Measurements from ENCODE around the gene KAT14.
"Not testable (repeated sequence)": the region's sequence is repeated elsewhere in the genome, so short reads cannot be mapped to it uniquely, and the experiment has no call there.

Gene KAT14

DNA sequence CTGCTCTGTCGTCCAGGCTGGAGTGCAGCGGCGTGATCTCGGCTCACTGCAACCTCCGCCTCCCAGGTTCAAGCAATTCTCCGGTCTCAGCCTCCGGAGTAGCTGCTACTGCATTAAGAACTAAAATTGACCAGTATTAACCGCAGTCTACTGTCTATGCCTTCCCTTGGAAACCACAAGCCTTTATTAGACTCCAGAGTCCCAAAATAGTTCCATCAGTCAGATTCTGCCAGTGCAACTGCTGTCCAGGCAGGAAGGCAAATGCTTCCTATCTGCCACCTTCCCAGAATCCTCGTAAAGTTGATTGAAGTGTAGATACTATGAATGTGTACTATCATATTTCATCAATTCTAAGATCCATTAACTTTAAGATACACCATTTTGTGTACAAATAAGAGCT, 16.7 kb downstream of the KAT14 start:
- no peak for DNase-seq (ENCODE audit: low spot score)

DNA sequence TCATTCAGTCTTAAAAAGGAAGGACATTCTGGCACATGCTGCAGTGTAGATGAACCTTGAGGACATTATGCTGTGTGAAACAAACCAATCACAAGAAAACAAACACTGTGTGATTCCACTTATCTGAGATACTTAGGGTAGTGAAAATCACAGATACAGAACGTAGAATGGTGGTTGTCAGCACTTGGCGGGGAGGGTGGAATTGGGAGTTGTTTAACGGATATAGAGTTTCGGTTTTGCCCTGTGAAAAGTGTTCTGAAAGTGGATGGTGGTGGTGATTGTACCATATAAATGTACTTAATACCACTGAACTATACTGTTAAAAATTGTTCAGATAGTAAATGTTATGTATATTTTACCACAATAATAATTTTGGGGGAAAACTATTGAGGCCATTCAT, 18.4 kb downstream of the KAT14 start:
- no peak for DNase-seq (ENCODE audit: low spot score)

DNA sequence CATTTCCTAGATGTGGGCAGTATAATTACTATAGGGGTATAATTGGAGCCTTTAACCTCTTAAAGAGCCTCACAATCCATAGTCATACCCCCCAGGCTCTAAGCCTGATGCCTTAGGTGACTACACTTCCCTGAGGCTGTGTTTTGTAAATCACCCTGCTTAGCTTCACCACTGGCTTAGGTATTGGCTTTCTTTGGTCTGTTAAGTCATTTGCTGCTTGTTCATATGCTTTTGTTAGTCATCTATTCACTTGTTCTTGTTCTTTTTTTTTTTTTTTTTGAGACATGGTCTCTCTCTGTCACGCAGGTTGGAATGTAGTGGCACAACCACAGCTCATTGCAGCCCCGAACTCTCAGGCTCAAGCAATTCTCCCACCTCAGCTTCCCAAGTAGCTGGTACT, 26.7 kb downstream of the KAT14 start:
- no peak for DNase-seq (ENCODE audit: low spot score)

DNA sequence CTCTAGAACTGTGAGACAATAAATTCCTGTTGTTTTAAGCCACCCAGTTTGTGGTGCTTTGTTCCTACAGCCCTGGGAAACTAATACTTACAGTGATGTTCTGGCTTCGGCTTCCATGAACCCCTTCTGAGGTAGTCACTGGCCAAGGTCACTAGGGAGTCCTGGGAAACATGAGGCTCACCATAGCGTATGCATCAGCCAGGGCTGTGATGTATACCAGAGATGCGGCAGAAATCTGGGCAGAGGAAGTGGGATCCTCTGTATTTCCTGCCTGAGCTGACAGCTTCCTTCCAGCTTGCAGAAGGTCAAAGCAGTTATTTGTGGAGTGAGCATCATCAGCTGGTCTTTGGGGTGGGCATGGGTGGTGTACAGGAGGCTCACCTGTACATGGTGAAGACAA, 27.9 kb downstream of the KAT14 start:
- no peak for DNase-seq (ENCODE audit: low spot score)

DNA sequence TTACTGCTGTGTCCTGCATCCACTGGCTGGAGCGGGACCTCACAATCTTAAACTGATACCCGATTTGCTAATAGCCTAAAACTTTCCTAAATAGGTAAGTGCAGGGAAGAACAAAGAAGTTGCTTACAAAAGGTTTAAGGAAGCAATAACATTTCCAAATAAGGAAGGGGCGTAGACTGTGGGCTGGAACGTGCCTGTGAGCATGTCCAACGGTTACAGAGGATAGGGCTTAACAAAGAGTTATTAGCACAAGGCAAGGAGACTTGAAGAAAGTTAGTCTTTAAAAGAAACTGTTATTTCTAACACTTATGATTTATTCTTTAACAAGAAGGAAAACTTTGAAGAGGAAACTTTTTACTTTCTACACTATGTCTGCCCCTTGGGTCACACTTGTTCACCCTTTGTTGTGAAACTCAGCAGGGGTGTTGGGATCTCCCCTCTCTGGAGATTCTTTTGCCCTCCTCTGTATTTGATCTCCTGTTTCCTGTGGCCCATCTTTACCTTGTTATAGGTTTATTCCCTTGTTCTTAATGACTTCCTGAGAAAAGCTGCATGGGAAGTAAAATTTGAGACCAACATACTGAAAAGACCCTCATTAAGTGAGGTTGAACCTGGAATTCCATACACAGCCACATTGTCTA, 28.7 kb downstream of the KAT14 start:
- no peak for DNase-seq (ENCODE audit: low spot score)

DNA sequence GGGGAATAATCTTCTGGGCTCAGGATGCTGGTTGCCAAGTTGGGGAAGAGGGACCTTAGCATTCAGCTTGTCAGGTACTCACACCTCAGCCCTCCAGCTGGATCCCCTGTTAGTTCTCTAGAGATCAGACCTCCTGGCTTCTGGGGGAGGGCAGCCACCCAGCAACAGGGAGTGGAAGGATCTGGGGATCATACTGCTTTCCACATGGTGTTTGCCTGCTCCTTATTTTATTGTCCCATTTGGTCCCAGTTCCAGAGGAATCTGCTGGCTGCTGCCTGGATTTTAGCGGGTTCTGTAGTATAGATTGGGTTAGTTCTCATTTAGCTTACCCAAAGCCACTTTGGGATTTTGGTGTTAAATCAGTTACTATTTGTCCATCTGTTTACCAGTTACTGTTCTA, 29.3 kb downstream of the KAT14 start:
- DNase-seq (ENCODE audit: low spot score), result no peak

DNA sequence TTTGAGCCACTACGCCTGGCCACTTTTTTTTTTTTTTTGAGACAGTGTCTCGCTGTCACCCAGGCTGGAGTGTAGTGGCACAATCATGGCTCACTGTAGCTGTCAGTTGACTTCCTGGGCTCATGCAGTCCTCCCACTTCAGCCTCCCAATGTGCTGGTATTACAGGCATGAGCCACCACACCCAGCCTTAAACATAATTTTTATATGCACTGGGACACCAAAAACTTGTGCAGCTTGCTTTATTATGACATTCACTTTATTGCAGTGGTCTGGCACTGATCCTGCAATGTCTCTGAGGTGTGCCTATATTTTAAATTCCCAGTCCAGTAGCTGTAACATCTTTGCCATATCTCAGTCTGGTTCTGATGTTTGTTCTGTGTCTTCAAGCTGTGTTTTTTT, 34.7 kb downstream of the KAT14 start:
- no peak for DNase-seq (ENCODE audit: low spot score)

DNA sequence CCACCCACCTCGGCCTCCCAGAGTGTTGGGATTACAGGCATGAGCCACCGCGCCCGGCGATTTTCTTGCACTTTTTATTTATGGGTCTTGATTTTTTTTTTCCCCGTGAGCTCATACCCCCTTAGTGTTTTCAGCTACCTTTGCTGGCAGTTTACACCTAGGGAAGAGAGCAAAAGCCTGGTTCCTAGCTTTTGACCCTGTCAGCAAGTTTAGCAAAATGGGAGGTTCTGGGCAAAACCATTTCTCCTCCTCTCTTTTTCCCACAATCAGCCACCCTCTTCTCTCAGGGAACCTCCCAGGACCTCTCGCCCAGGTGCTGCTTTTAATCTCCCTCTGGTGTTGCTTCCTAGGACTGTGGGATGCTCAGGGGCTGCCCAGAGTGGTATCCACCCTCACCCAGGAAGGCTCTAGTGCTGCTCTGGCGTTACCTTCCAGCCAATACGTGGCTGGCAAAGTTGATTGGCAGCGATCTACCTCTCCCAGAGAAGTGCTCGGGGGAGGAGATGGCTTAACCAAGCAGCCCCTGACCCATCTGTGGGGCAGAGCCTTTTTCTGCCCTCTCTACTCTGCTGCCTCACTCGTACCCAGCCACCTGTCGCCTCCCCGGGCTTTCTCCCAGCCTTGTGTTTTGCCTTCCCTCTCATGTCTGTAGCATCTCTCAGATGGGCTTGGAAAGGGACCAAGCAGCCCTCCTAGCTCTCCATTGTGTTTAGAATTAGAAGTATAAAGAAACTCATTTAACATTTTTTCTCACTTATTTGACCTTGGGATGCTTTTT, 37.4 kb downstream of the KAT14 start:
- DNase-seq (ENCODE audit: low spot score), result no peak

DNA sequence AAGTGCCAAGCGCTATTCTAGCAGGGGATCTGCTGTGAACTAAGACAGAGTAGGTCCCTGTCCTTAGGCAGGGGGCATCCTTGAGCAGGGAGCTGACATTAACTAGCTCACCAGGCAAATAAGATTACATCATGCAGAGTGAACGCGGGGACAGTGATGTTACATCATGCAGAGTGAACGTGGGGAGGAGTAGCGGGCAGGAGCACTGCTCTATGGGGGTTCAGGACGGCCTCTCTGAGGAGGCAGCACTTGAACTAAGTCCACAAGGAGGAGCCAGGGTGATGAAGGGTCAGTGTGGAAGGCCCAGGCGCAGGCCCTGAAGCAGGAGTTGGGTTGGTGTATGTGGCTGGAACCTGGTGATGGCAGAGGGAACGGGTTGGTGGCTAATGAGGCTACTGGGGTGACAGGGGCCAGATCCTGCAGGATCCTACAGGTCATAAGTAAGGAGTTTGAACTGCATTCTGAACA, 38.7 kb downstream of the KAT14 start:
- no peak for DNase-seq (ENCODE audit: low spot score)

DNA sequence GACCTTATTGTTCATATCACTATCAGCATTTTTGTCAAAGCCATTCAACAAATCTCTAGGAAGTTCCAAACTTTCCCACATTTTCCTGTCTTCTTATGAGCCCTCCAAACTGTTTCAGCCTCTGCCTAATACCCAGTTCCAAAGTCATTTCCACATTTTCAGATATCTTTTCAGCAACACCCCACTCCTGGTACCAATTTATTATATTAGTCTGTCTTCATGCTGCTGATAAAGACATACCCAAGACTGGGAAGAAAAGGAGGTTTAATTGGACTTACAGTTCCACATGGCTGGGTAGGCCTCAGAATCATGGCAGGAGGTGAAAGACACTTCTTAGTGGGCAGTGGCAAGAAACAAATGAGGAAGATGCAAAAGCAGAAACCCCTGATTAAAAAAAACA, 42.7 kb downstream of the KAT14 start:
- not testable (repeated sequence) for DNase-seq (ENCODE audit: low spot score)

DNA sequence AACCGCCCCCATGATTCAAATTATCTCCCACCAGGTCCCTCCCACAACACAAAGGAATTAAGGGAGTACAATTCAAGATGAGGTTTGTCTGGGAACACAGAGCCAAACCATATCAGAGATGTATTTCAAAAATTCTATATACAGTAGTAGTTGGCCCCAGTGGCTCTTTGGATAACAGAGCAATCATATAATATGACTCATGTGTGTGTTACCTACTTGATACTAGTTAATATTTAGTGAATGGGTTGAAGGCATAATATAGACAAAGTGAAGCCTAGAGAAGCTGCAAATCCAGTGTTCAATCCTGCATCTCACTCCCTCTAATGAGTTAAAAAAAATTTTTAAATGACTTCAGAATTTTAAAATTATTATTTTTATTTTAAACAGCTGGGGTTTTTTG, 43.2 kb downstream of the KAT14 start:
- no peak for DNase-seq (ENCODE audit: low spot score)

DNA sequence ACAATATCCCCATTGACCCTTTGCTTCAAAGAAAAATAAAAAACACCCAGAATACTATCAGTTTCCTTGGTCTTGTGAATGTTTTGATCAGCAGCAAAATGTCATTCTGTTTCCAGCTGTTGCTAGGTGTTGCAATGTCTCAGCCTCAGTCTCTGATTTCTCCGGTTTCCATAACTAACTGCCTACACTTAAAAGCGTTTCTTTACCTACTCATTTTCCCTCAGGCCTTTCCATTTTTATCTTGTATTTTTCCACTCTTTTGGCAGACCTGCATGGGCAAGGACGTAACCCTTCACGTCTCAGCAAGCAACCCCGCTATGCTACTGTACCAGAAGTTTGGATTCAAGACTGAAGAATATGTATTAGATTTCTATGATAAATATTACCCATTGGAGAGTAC, 49.4 kb downstream of the KAT14 start:
- no peak for DNase-seq (ENCODE audit: low spot score)

DNA sequence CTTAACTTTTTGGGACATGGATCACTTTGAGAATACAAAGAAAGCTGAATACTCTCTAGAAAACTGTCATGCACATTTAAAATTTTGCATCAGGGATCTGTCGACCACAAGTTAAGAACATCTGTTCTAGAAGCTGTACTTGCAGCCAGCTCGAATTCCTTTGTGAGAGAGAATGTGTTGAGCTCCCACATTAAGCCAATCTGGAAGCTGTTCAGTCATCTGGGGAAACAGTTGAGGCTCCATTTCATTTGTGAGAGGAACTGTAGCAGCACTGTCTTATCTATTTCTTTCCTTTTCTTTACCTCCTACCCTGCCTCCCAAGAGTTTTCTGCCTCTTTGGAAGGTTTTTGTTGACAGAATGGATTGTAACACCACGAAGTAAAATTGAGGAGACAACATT, 50.8 kb downstream of the KAT14 start:
- no peak for DNase-seq (ENCODE audit: low spot score)

DNA sequence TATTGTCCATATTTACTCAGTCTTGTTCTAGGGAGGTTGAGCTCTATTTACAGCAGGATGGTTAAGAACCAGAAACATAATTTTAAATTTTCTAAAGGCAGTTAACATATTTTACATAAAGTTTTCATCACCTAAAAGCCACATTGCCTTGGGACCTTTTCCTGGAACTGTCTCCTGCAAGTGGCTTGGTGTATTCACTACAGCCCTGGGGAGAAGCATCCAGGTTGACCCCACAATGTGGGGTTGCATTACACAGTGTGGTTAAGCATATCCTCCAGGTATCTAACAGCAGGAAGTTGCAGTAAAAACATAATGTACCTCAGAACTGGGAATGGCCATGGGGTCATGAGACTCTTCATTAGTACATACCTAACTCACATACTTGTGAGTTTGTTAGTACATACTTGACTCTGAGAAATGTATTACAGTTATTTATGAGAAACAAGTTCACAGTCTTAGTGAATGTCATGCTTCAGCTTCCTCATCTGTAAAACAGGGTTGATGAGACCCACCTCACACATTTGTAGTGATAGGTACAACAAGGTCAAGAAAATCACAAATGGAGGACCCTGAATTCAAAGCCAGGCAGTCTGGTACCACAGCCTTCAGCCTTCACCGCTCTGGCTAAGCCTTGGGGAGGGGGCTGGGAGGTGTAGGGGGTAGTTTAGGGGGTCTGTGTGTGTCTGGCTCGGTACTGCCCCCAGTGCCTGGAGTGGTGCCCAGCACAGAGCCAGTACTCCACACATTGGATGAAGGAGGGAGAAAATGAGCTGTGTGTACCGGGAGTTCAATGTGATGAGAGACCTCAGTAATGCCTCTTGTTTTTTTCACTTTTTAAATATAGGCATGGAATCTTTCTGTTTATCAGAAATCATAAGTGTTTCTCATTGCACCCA, 52.9 kb downstream of the KAT14 start:
- DNase-seq (ENCODE audit: low spot score), result no peak

DNA sequence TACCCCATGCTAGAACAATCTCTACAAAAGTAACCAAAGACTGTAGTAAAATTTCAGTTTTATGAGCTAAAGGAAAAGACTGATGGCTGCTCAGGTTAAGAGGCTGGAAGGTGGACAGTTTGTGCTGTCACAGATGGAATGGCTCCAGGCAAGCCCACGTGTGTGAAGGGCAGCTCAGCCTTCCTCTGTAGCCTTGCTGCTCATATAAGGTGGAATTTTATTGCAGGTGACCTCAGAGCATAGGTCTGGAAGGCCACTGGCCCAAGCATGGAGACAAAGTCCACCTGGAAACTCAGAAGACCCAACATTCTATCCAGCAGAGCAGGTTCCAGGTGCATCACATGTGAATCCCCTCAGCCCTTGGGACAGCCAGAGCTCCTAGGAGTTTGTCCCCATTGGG, 53.6 kb downstream of the KAT14 start:
- DNase-seq (ENCODE audit: low spot score), result no peak

DNA sequence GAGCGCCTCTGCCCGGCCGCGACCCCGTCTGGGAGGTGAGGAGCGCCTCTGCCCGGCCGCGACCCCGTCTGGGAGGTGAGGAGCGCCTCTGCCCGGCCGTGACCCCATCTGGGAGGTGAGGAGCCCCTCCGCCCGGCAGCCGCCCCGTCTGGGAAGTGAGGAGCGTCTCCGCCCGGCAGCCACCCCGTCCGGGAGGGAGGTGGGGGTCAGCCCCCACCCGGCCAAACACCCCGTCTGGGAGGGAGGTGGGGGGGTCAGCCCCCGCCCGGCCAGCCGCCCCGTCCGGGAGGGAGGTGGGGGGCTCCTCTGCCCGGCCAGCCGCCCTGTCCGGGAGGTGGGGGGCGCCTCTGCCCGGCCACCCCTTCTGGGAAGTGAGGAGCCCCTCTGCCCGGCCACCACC, 56.8 kb downstream of the KAT14 start:
- not testable (repeated sequence) for DNase-seq (ENCODE audit: low spot score)

DNA sequence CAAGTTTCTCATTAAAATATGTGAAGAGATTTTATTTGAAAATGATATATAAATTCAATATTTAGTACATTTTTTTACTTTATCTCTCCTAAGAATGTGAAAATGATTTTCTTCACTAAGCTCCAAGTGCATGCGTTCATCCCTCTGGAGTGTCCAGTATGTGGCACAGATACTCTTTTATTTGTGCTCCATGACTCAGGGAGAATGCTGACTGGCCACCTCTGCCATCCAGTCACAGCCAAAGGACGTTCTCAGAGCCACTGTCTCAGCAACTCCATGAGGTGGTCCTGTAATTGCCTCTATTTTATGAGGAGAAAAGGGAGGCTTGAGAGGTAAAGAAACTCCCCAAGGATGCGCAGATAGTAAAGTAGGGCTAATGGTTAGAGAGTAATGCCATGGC, 58.3 kb downstream of the KAT14 start:
- no peak for DNase-seq (ENCODE audit: low spot score)

DNA sequence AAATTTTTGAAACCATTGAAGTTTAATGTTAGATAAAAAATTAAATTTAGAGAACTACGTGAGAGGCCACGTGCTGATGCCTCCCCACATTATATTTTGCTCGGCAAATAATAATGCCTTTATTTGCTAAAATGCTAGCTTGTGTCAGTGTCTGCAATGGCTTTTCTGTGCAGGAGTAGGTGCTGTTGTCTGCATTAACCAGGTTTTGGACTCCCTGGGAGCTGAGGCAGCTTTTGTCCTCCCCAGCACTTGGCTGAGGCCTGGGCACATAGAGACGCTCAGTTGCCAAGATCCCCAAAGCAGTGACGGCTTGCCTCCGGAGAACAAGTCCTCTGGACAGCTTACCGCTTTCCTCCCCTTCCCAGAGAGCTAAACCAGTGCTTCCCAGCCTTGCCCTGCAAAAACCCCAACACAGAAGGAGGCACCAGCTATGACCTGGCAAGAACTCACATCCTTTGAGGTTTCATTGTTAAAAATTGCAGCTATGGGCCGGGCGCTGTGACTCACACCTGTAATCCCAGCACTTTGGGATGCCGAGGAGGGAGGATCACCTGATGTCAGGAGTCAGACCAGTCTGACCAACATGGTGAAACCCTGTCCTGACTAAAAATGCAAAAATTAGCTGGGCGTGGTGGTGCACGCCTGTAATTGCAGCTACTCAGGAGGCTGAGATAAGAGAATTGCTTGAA, 59.9 kb downstream of the KAT14 start:
- DNase-seq (ENCODE audit: low spot score), result no peak

DNA sequence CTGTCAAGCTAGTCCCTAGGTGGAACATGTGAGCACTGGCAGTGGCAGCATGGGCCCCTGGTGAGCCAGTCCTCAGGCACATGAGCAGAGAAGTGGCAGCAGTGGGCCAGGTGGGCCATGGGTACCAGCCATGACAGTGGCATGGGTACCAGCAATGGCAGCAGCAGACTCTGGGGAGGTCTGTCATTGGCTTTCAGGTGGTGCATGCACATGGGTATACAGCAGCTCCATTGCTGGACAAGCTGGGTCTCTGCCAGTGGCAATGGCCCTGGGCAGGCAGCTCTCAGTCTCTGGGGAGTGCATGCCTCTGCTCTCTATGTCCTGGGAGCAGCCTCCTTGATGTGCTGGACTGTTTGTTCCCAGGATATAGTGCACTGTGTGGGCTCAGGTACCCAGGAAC, 65.3 kb downstream of the KAT14 start:
- DNase-seq (ENCODE audit: low spot score), result no peak

DNA sequence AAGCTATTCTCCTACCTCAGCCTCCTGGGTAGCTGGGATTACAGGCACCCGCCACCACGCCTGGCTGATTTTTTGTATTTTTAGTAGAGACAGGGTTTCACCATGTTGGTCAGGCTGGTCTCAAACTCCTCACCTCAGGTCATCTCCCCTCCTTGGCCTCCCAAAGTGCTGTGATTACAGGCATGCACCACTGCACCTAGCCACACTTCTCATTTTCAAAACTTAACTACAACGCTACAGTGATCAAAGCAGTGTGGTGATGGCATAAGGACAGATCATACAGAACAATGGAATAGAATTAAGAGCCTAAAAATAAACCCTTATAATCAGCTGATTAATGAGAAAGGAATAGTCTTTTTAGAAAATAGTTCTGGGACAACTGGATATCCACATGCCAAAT, 66.0 kb downstream of the KAT14 start:
- DNase-seq (ENCODE audit: low spot score), result not testable (repeated sequence)

DNA sequence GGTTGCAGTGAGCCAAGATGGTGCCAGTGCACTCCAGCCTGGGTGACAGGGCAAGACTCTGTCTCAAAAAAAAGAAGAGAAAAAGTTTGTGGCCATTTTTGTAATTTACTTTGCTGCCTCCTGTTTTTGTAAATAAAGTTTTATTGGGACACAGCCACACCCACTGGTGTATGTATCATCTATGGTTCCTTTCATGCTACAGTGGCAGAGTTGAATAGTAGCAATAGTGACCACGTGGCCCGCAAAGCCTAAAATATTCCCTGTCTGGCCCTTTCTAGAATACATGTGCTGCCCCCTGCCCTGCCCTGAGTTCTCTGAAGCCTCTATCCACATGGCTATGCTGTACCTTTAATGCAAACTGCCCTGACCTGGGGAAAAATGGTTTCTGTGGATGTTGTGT, 75.3 kb downstream of the KAT14 start:
- no peak for DNase-seq (ENCODE audit: low spot score)

DNA sequence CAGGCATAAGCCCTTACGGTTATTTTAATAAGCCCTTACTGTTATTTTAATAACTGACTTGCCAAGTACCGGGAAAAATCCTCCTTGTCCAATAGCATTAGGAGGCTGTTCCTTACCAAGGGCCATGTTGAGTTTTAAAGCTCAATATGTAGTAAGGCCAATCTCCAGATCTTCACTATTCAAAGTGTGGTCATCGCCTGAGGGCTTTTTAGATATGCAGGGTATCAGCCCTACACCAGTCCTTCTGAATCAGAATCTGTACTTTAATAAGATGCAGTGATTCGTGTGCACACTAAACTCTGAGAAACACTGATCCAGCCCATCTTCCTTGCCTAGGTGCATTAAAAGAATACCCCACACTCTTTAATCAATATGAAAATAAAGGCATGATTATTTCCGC, 77.9 kb downstream of the KAT14 start:
- DNase-seq (ENCODE audit: low spot score), result no peak

Measured in globus pallidus (tissue), 1 donor.